HG02943 (cell line): Measurements from ENCODE around the gene C9orf43.
"Not testable (repeated sequence)": the region's sequence is repeated elsewhere in the genome, so short reads cannot be mapped to it uniquely, and the experiment has no call there.

Experiments
- ATAC-seq: cut with Tn5 transposase; IDR thresholded peaks from one replicate; pipeline ENCODE4 v1.9.1; 2021; ENCODE audit warnings: mild to moderate bottlenecking, low read depth, moderate library complexity; ENCODE audit not compliant: unreplicated experiment

Gene C9orf43

GRCh38 chr9:113410207-113410864, at the start of gene C9orf43, which contains the start of gene POLE3:
C9orf43 (plus strand) TSS chr9:113410747; CDS start chr9:113413494, 2,747 bp downstream.
POLE3 (minus strand) TSS chr9:113410675; CDS start chr9:113410293, 382 bp downstream.
- ATAC-seq, result peak; percentile 90

- ATAC-seq, result no peak
Measured at GRCh38 chr9:113361304-113362018, 49.1 kb upstream of the C9orf43 start.

GRCh38 chr9:113363336-113363735, 47.2 kb upstream of the C9orf43 start:
- no peak for ATAC-seq

GRCh38 chr9:113364951-113365350, 45.6 kb upstream of the C9orf43 start:
- ATAC-seq, result no peak

- ATAC-seq, result not testable (repeated sequence)
Measured at GRCh38 chr9:113365652-113366051, 44.9 kb upstream of the C9orf43 start.

GRCh38 chr9:113368348-113368981, 42.1 kb upstream of the C9orf43 start:
- no peak for ATAC-seq

GRCh38 chr9:113368982-113369854, 41.3 kb upstream of the C9orf43 start:
- no peak for ATAC-seq

- no peak for ATAC-seq
Measured at GRCh38 chr9:113369855-113370140, 40.7 kb upstream of the C9orf43 start.

GRCh38 chr9:113370806-113371325, 39.7 kb upstream of the C9orf43 start:
- ATAC-seq, result no peak

GRCh38 chr9:113372059-113372458, 38.5 kb upstream of the C9orf43 start:
- no peak for ATAC-seq

- ATAC-seq, result no peak
Measured at GRCh38 chr9:113373256-113373655, 37.3 kb upstream of the C9orf43 start.

GRCh38 chr9:113373676-113374392, 36.7 kb upstream of the C9orf43 start:
- no peak for ATAC-seq

GRCh38 chr9:113375057-113376023, 35.2 kb upstream of the C9orf43 start:
- ATAC-seq, result no peak

- peak; percentile 73 for ATAC-seq
Measured at GRCh38 chr9:113376634-113377567, 33.6 kb upstream of the C9orf43 start, which contains the start of gene HDHD3. HDHD3 (minus strand) TSS chr9:113376986; CDS start chr9:113374354, 2,632 bp downstream.

GRCh38 chr9:113379094-113379828, 31.3 kb upstream of the C9orf43 start:
- ATAC-seq, result not testable (repeated sequence)

- ATAC-seq, result not testable (repeated sequence)
Measured at GRCh38 chr9:113379829-113380210, 30.7 kb upstream of the C9orf43 start.

- ATAC-seq, result no peak
Measured at GRCh38 chr9:113380869-113381378, 29.6 kb upstream of the C9orf43 start.
